GM18520 (cell line): Measurements from ENCODE around the gene CECR2.

Experiments
- ATAC-seq: cut with Tn5 transposase; IDR thresholded peaks from one replicate; pipeline ENCODE4 v1.9.1; 2021; ENCODE audit not compliant: unreplicated experiment

CECR2 gene

DNA sequence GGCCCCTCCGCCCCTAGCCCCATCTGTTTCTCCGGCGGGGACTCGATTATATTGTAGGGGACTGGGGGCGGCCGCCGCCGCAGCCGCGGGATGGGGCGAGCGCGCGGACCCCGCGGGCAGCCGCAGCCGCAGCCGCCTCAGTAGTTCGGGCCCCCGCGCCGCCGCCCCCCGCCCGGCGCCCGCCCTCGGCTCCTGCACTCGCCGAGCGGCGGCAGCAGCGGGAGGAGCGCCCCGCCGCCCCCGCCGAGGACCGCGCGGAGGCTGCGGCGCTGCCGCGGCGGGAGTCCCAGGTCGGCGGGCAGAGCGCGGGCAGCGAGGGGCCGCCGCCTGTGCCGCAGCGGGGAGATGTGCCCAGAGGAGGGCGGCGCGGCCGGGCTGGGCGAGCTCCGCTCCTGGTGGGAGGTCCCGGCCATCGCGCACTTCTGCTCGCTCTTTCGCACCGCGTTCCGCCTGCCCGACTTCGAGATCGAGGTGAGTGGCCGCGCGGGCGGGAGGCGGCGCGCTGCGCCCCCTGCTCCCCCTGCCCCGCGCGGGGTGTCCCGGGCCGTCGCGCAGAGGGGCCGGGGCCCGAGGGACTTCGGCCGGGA lies at the start of gene CECR2:
TSS of gene CECR2 (plus strand) at position 22 of the 587 bp plus-strand sequence. CDS start at position 346, 324 bp downstream.
- ATAC-seq: no peak

DNA sequence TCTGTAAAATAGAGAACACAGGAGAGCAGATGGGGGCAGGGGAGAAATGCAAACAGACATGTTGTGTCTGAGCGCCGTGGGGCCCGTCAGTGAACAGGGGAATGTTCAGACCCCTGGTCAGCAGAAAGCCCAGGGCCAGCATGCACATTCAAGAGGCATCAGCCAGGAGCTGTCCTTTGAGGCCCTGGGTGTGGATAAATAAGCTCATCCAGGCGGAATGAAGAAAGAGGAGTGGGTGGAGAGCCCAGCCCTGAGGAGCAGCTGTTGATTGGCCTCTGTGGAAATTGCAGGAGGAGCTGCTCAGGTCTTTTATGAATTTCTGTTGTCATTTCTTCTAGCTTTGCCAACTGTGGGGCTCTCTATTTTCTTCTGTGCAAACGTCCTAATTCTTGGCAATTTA lies 49.7 kb upstream of the CECR2 start:
- no peak for ATAC-seq

DNA sequence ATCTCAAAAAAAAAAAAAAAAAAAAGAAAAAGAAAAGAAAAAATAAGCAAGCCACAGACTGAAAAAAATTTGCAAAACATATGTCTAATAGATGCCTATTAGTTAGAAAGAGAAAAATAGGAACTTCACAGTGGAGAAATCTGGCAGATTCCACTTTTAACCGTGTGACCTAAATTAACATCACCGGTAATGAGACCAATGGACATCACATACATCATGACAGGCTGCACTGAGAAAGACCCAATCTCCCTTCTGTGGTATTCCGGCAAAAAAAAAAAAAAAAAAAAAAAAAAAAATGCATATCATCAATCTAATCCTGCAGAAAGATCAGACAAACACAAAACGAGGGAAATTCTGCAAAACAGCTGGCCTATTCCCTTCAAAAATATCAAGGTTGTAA lies 46.7 kb upstream of the CECR2 start:
- ATAC-seq: no peak

DNA sequence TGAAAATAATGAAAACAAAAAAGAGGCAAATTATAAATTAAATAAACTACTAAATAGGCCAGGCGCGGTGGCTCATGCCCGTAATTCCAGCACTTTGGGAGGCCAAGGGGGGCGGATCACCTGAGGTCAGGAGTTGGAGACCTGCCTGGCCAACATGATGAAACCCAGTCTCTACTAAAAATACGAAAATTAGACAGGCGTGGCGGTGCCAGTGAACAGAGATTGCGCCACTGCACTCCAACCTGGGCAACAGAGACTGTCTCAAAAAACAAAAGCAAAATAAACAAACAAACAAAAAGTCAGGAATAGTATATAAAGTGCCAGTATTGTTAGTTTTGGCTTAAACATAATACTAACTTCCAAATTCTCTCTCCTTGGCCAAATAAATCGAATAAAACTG lies 37.6 kb upstream of the CECR2 start:
- no peak for ATAC-seq

DNA sequence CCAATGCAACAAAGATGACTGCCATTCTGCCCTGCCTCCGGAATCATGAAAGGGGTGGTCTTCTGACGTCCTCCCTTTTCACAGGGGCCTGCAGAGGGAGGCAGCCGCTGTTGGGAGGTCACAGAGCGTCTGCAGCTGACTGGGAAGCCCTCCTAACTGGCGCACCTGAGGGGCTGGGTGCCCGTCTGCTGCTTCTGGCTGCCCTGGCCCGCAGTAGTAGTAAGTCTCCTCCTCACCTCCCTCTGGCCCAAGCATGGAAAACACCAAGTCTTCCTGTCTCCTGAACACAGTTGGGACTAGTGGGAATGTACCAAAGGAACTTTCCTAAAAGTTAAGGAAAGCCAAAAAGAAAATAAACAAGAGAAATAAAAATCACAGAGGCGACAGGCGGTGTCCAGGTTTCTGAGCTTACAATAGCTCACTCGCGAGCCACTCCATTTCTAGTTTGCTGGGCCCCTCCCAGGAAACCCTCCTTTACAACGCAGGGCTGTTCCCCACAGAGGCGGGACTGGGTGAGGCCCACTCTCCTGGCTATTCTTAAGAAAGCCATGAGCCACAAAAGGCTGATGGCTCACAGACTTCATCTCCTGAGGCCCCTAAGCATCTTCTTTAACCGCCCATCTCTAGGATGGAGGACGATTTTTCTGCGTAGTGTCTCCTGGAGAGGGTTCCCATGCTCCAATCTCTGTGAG lies 37.0 kb upstream of the CECR2 start:
- ATAC-seq: no peak

GRCh38 chr22:17334059-17334458 lies 35.2 kb upstream of the CECR2 start:
- ATAC-seq: no peak

DNA sequence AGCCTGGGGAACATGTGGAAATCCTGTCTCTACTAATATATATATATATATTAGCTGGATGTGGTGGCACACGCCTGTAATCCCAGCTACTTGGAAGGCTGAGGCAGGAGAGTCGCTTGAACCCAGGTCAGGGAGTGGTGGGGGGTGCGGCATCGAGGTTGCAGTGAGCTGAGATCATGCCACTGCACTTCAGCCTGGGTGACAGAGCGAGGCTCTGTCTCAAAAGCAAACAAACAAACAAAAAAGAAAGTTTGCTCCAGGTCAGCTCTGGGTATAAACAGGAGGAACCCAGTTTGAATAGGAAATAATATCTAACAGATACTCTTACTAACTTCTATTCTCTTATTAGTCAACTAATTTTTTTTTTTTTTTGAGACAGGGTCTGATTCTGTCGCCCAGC lies 34.3 kb upstream of the CECR2 start:
- ATAC-seq: no peak

DNA sequence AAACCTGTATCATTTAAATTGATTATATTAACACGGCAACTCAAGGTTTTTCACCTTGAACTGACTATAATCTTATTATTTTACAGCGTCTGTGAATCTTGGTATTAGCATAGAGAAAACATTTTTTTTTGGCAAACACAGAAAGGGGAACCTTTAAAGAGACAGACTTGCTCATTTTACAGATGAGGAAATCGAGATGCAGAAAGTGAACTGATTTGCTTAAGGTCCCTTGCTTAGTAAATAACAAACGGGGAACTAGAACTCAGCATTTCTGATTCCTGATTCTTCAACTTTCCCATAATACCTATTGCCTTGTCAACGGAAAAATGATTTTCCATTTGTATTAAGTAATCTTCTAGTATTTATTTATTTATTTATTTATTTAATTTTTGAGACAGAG lies 33.2 kb upstream of the CECR2 start:
- ATAC-seq: no peak

DNA sequence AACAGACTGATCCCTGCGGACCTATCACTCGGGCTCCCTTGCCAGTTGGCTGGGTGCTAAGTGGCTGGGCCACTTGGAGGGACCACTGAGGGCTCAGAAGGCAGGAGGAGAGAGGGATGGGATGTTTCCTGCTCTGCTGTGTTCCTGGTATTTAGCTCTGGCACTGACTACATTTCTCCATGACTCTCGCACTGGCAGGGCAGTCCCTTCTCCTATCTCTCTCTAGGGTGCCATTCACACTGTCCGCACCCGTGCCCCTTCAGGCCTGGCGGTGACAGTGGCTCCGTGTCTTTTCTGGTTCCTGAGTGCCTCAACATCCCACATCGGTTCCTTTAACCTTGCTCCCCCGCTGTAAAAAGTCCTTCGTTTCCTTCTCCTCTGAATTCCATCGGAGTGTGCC lies 31.6 kb upstream of the CECR2 start:
- ATAC-seq: no peak

- ATAC-seq: no peak
Observed at GRCh38 chr22:17339095-17339693, 30.1 kb upstream of the CECR2 start.

DNA sequence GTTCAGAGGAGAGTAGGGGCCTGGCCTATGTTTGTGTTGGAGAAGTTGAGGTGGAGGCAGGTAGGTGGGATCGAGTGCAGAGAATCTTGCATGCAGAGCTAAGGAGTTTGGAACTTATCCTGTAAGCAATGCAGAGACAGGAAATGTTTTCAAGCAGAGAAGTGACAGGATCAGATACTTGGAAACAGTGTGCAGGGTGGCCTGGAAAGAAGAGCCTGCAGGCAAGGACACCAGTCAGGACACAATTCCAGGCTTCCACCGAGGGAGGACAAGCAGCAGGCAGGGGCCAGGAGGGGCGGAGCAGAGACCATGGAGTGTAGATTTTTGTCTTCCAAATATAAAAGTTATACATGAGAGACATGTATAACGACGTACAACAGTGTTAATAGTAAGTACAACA lies 26.9 kb upstream of the CECR2 start:
- ATAC-seq: no peak

DNA sequence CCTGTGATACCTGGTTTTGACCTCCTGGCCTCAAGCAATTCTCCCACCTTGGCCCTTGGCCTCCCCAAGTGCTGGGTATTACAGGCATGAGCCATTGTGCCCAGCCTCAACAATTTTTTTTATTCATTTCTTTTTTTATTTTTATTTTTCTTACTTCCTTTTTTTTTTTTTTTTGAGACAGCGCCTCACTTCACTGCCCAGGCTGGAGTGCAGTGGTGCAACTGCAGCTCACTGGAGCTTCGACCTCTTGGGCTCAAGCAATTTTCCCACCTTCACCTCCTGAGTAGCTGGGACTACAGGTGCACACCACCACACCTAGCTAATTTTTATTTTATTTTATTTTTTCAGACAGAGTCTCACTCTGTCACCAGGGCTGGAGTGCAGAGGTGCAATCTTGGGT lies 25.5 kb upstream of the CECR2 start:
- ATAC-seq: no peak

DNA sequence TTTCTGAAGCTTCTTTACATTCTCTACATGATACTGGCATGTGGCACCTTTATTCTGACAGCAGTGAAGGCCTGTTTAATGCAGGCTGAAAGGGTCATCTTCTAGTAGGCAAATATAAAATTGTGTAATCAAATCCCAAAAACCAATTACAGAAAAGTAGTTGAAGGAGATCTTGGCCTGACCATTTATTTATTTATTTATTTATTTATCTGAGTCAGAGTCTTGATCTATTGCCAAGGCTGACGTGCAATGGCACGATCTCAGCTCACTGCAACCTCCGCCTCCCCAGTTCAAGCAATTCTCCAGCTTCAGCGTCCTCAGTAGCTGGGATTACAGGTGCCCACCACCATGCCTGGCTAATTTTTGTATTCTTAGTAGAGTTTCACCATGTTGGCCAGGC lies 22.7 kb upstream of the CECR2 start:
- no peak for ATAC-seq

DNA sequence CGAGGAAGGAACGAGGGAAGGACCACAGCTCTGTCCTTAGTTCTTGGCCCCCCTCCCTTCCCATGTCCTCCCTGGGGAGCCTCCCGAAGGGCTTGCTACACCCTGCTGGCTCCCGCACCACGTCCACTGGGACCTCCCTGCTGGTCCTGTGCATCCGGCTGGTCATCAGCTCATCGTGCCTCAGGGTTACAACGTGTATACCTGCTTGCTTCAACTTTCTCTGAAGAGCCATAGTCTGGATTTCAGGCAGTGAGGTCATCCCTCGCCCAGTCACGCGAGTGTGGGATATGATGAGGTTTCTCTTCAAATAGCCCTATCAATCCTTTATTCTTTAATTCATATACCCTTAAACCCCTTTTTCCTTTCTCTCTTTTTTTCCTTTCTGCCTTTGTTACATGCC lies 21.5 kb upstream of the CECR2 start:
- ATAC-seq: no peak

GRCh38 chr22:17348464-17349103 lies 20.7 kb upstream of the CECR2 start:
- ATAC-seq: no peak

DNA sequence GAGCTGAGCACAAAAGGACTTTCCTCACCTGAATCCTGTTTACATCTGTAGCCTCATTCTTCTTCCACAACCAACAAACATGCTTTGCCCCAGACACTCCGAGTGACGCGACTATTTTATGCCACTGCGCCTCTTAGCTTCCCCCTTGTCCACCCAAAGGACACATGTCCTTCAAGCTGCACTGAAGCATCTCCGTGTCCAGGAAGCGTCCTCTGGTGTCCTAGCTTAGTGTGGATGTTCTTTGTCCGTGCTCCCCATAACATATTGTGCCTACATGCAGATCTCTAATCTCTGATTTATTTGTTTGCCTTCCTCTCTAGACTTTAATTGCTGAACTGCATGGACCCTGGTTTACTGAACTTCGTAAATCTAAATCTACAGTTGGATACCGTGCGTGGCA lies 20.1 kb upstream of the CECR2 start:
- no peak for ATAC-seq

DNA sequence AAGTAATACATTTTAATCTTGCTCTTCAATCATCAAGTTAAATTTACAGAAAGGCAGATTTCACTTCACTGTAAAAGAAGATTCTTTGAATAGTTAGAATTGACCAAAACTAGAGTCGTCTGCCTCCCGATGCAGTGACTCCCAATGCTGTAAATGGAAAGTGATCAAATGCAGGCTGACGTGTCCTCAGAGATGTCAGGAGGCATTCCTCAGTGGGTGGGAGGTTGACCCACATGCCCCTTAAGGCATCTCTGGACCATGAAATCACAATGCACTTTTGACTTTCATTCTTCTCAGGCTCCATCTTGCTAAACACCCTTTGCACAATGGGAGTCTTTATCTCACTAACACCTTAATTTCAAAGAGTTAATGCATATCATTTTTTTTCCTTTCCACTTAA lies 19.0 kb upstream of the CECR2 start:
- no peak for ATAC-seq

- no peak for ATAC-seq
Observed at GRCh38 chr22:17352798-17353197, 16.5 kb upstream of the CECR2 start.

DNA sequence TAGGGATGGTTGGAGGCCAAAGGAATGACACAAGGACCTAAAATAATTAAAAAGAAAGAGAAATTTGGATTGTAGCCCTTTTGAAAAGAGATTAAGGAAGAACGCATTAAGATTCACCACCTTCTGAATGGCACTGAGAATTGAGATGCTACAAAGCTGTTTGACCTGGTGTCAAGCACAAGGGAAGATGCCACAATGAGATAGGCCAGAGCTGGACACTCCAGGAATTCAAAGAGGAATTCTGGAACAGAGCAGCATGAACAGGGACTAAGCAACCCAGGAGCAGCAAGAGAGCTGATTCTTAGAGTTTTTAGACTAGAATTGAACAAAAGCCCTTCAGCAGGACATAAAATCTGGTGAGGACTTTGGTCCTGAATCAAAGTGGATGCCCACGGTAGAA lies 11.6 kb upstream of the CECR2 start:
- ATAC-seq: no peak

DNA sequence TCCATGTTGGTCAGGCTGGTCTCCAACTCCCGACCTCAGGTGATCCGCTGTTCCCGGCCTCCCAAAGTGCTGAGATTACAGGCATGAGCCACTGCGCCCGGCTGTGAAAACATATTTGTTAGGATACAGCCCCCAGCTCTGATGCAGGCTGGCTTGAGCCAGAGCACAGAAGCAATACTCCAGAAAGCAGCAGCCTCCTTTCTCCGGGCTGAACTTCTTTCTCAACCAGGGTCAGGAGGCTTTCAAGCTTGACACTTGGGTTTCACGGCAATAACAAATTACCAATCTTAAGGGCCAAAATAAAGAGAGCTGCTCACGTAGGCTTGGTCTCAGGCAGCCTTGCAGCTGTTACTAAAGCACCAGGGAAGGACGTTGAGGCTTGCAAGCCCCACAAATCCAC lies 10.8 kb upstream of the CECR2 start:
- no peak for ATAC-seq

DNA sequence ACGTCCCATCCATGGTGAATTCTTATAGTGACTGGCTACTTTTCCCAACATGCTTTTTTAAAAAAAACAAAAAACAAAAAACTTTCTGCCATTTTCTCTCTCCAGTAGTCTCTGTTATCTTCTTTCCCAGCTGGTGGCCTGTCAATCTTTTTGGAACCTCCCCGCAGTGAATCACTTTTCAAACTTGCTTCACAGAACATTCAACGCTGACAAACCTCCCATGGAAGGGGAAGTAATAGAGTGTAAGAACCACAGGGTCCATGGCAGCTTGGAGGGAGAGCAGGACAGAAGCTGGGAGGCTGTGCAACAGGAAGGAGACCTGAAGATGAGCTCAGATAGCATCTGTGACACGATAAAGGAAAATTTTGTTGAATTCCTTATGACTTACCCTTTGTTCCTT lies 9.8 kb upstream of the CECR2 start:
- no peak for ATAC-seq

DNA sequence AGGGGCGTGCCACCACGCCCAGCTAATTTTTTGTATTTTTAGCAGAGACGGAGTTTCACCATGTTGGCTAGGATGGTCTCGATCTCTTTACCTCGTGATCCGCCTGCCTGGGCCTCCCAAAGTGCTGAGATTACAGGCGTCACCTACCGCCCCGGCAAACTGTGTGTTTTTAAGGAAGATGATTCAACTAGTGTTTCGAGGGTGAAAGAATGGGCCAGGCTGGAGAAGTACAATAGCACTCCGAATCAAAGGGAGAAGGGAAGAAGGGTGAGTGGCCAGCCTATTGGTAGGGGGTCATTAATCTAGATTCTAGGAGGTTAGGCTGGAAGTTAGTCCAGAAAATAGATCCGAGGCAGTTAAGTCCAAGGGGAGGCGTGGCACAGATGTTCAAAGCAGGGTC lies 2.9 kb upstream of the CECR2 start:
- ATAC-seq: no peak
